IPS-NIHi11 (cell line): ENCODE results near the gene C1RL.

Experiments
- DNase-seq: peaks from one replicate; pipeline ENCODE4 v3.0.0; 2012; ENCODE audit warnings: mixed read lengths, low spot score

The C1RL gene, protein sequence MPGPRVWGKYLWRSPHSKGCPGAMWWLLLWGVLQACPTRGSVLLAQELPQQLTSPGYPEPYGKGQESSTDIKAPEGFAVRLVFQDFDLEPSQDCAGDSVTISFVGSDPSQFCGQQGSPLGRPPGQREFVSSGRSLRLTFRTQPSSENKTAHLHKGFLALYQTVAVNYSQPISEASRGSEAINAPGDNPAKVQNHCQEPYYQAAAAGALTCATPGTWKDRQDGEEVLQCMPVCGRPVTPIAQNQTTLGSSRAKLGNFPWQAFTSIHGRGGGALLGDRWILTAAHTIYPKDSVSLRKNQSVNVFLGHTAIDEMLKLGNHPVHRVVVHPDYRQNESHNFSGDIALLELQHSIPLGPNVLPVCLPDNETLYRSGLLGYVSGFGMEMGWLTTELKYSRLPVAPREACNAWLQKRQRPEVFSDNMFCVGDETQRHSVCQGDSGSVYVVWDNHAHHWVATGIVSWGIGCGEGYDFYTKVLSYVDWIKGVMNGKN

DNA sequence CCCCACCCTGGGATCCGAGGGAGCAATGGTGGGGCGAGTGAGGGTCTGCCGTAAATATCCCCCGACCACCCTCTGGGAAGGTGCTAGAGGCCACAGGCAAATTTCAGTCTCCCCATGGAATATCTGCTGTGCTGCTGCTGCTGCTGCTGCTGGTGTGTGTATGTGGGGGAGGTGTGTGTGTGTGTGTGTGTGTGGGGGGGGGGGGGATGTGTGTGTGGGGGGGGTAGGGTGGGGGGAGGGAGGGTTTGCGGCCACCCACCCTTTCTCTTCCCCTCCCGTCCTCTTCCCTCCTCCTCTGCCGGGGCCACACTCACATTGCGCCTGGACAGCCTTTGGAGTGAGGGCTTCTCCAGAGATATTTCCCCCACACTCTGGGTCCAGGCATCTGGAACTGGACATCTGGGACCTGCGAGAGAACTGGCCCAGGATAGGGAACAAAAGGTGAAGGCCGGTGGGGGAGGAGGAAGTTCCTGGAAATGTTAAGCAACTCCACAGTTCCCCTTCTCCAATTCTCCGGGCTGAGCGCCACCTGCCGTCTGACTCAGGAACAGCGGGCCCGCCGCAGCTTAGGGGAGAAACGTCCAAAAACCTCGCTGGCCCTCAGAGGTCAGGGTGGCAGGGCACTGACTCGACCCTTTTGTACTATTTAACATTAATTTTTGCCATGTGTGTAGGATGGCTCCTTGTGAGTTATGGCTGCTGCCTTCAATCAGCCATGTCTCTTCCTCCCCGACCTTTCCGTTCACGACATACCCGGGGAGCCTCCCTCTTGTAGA lies at the start of gene C1RL:
C1RL (minus strand) TSS at position 419 of the 776 bp plus-strand sequence; CDS start at position 385, 34 bp downstream.
- DNase-seq: peak; percentile 84

DNA sequence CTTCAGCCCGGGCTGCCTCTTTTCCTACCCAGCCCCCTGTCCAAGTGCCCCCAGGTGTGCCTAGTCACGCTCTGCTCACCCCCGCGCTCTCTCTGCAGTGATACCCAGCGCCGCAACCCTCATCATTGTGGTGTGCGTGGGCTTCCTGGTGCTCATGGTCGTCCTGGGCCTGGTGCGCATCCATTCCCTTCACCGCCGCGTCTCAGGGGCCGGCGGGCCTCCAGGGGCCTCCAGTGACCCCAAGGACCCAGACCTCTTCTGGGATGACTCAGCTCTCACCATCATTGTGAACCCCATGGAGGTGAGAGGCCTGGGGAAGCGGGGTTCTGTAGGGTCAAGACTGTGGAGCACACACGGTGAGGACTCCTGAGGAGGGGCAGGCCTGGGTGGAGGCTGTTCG lies 48.4 kb upstream of the C1RL start:
- no peak for DNase-seq

DNA sequence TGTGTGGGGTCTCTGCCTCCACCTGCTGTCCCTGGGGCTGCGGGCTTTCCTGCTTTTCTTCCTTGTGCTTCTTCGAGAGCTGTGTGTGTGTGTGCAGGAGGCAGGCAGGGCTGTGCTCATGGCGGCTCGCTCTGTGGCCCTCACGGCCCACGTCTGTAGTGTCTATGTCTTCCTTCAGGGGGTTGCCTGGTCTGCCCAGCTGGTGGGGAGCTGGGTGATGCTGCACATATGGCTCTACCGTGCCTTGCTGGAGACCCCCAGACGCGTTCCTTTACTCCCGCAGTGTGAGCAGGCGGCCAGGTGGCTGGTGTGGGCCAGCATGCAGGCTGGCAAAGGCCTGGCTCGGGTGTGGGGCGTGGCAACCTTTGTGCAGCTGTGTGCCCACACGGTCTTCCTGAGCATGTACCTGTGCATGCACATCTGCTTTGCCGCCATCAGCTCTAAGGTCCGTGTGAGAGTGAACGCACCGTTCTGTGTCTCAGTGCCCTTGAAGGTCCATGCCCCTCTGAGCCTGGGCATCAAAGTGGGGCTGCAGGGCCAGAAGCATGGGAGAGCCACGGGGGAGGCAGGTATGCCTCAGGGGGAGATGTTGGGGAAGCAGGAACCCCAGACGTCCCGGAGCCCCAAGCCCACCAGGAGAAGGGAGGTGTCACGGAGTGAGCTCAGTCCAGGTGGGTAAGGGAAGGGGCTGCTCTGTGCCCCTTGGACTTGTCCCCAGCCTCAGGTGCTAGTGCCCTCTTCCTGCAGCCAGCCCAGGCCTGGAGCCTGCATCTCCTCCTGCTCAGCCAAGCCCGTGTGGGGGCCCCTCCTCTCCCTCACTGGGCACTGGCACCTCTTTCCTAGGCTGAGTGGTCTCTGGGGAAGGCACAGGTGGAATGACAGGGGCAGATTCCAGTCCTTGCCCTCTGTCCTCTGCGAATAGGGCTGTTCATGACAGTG lies 47.5 kb upstream of the C1RL start:
- DNase-seq: no peak

DNA sequence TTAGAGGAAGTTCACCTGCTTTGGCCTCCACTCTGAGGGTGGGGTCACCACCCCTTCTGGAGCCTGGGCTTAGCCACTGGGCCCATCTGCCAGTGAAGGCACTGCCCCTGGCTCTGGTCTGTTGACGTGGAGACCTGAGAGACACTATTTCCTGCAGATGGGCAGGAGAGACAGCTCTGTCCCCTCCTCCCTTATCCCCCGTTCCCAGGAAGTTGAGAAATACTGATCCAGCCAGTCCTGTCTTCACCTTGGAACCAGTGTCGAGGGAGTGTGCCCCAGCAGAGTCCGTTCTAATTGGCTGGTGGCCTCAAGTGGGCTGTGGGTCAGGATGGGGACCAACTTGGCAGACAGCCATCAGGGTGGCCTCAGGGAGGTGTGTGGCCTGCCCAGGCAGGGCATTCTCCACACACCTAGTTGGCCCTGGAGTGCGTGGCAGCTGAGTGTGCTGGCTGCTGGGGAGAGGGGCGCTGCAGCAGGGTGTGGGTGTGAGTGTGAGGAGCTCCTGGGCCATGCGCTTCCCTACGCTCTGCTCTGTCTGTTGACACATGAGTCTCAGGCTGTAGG lies 46.5 kb upstream of the C1RL start:
- no peak for DNase-seq

DNA sequence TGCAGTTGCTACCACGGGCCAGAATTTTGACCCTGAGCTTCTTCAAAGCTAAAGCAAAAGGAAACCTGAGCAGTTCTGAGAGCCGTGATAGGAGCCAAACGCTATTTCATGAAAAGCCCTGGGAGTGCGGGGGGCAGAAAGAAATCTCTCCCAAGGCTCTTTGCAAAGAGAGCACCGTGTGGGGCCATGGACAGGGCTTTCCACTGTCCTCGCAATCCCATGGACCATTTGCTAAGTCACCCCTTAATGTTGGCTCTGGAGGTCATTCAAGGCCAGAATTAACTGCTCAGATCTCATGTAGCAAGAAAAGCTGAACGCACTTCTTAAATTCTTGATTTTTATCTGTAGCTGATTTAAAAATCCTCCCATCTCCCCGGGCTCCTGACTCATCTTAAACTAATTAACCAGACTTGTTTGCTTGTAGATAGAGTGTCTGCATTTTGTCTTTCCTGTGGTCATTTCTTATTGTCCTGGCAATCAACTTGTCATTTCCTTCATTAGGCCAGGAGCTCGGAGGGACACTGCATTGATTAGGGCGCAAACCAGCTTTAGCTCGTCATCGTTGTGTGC lies 46.0 kb upstream of the C1RL start:
- no peak for DNase-seq

DNA sequence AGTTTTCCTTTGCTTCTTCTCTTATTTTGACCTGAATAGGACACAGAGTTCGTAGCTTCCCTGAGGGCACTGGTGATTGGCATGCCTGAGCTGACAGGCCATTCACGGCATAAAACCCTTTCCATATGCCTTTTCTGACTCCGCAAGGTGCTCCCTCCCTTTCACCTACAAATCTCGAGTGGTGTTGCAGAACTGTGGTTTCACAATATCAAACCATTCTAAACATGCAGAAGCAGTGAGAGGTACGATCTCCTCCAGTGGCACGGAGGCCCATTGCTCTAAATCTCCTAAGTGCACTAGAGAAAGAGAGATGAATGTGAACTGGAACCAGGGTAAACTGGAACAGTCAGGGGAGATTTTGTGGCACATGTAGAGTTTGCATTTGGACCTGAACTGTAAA lies 45.0 kb upstream of the C1RL start:
- no peak for DNase-seq

DNA sequence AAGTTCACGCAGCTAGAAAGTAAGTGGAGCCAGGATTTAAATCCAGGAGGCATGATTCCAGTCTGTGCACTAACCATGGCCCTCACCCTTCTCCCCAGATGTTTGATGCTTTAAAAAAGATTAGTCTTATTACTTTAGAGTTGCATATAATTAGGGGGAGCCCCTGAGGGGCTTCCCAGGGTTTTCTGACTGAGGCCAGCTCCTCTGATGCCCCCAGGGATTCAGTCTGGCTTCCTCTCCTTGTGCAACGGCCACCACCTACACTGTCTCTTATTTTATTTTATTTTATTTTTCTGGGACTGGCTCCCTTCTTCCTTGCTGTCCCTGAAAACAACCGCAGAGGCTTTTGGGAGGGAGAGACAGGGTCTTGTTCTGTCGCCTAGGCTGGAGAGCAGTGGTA lies 43.8 kb upstream of the C1RL start:
- DNase-seq: no peak

DNA sequence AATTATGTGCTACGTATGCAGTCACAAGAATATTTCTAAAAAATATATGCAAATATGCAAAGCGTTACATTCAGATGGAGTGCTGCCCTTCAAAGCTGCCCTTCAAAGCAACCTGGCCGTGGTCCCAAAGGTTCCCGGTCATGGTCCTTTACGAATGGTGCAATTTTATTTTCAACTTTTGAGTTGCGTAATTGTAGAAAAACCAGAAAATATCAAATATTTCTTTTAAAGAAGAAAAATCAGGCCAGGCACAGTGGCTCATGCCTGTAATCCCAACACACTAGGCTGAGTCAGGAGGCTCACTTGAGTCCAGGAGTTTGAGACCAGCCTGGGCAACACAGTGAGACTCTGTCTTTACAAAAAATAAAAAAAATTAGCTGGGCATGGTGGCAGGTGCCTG lies 42.5 kb upstream of the C1RL start:
- DNase-seq: no peak

DNA sequence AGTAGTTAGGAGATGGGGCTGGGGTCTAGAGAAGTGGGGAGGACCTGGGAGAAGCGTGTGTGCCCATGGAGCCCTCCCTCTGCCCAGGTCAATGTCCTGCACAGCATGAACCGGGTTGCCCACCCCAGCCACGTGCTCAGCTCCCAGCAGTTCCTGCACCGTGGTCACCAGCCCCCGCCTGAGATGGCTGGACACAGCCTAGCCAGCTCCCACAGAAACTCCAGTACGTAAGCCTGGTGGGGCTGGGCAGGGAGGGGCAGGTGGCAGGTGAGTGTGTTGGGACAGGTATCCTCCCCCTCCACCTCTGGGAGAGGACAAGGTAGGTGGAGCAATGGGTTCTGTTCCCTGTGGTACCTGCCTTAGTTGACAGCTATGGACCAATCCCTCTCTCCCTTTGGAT lies 41.8 kb upstream of the C1RL start:
- DNase-seq: no peak

DNA sequence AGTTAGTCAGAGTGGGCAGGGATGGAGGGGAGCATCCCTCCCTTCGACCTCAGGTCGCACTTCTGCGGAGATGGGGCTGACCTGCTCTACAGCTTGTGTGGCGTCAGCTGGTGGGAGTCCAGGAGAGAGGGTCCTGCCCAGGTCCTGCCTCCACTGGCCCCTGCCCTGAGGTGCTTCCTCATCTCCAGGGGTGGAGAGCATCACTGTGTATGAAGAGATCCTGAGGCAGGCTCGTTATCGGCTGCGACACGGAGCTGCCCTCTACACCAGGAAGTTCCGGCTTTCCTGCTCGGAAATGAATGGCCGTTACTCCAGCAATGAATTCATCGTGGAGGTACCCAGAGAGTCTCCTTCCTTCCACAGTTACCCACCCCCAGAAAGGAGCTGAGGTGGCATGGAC lies 41.3 kb upstream of the C1RL start:
- no peak for DNase-seq

DNA sequence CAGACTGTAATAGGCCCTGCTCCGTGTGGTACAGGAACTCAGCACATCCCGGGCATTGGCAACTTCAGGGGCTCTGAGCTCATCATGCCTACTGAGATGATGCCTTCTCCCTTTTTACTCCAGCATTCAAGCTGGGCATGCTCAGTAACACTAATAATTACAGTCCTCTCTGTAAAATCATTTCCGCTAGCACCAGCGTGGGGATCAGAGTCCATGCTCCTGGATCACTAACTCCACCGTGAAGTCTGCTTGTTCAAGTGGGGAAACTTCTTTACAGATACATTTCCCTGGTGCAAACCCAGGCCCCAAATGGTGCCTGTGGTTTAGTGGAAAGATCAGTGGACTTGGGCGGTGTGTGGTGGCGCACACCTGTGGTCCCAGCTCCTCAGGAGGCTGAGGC lies 37.9 kb upstream of the C1RL start:
- DNase-seq: no peak

DNA sequence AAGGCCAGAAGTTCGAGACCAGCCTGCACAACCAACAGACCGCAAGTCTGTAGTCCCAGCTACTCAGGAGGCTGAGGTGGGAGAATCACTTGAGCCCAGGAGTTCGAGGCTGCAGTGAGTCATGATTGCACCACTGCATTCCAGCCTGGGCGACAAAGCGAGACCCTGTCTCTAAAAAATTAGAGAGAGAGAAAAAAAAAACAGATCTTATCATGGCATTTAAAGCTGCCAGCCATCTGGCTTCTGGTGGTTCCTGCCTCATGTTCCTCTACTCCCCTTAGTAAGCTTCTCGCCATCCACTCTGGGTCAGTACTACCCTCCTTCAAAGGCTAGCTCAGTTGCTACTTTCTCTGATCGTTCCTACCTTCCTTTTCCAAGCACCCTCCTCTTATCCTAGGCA lies 37.2 kb upstream of the C1RL start:
- DNase-seq: no peak

DNA sequence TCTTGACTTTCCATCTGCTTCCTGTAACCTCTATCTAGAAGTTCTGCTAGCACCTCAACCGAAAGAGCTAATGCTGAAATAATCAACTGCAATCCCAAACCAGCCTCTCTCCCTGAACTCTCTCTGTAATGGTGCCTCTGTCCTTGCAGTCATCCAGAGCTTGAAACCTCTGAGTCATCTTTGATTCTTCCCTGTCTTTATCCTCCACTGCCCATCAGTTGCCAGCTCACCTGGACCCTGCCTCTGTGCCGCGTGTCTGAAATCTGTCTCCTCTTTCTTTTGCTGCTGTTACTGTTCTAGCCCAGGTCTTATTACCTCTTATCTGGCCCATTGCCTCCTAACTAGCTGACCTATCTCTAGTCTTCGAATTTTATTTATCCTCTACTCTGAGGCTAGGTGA lies 36.7 kb upstream of the C1RL start:
- DNase-seq: no peak

DNA sequence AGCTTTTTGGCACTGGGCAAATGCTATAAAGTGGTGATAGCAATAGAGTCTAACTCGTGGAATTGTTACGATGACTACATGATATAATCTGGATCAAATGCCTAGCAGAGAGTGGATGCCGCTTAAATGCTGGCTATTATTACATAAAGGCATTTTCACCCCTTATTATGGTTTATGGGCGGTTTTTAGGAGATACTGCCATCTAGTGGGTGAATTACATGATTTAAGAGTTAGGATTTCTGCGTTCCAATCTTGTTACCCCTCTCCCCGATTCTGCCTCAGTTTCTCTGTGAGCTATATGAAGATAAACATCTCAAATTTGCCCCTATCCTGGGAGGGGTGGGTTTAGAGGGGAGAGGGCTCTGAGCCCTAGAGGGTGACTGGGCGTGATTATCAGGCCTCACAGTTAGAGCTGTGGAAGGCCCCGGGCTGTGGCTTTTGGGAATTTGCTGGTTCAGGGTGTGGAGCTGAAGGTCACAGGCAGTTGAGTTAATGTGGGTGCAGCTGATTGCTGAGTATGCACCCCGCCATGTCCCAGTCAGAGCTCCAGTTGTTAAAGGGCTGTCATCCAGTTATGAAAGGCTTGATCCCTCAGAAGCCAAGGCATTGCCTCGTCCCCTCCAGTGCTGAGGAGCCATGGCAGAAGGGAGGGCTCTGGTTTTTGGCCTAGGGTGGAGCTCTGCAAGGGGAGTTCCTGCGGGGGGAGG lies 35.6 kb upstream of the C1RL start:
- DNase-seq: peak; percentile 66

DNA sequence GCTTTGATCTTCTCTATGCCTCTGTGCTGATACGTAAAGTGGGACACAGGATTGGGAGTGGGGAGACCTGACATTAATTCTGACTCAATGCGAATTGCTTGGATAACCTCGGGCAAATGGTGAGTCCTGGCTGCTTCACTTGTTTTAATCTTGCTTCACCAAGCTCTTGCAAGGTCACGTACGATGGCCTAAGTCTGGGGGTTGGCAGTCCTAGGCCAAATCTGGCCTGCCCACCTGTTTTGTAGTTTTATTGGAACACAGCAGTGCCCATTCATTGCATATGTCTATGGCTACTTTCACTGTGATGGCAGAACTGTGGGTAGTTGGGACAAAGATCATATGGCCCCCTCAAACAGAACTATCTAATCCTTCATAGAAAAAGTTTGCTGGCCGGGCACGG lies 34.5 kb upstream of the C1RL start:
- DNase-seq: no peak

DNA sequence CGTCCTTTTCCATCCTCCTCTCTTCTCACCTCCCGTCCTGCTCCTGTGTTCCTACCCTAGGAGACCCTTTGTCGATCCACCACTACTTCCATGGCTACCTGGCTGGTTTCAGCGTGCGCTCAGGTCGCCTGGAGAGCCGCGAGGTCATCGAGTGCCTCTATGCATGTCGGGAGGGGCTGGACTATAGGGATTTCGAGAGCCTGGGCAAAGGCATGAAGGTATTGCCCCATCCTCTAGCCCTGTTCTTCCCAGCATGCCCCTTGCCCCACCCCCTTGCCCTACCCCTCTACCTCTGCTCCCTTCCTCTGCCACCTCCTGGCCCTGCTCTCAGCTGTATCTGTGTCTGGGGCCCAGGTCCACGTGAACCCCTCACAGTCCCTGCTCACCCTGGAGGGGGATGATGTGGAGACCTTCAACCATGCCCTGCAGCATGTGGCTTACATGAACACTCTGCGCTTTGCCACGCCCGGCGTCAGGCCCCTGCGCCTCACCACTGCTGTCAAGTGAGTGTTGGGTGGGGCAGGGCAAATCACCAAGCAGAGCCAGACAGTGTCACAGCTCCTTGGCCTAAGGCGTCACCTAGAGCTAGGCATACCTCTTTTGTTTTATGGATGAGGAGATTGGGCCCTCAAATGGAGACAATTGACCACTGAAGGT lies 33.9 kb upstream of the C1RL start:
- no peak for DNase-seq

DNA sequence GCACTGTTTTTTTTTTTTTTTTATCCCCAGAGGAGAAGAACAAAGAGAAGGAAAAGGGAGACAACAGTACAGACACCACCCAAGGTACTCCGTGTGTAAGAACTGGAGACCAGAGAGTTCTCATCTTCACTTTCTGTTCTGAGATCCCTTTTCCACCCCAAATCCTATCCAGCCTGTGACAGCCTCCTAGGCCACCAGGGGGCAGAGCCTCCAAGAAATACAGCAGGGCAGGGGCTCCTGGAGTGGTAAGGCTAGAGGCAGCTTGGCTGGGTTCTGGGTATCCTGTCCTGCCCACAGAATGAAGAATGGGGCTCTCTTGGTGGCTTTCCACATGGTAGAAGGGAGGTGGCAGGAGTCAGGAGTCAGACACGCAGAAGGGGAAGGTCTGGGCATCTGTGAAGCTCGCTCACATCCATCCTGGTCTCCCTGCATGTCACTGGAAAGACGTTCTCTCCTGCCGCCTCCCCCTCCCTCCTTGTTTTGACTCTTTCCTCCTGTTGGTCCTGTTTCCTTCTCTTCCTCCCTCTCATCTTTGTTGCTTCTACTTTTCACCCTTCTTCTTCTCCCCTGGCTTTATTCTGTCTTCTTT lies 33.1 kb upstream of the C1RL start:
- DNase-seq: peak; percentile 86

DNA sequence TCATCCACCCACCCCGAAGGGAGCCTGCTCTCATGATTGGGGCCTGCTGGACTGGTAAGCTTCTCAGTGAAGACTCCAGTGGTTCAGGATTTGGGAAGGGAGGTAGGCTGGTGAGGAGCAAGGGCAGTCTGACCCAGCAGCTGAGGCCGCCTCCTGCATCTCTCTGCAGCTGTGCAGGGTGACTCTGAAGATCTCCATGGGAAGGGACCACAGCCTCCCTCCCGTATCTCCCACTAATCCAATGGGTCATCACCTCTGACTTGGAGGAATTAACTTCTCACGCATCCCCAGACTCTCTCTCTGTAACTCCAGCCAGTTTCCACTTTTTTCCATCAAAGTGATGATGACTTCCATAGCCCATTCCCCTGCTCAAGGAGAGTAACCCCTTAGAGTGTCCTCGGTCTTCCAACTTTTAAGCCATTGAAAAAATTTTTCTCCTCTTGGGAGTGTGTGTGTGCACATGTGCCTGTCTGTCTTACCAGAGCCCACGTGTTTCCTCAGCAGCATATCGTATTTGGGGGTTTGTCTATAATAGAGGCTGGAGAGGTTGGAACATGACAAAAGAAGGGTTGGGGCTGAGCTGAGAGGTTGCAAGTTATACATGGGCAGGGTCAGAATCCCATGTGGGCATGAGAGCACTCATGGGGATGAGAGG lies 32.5 kb upstream of the C1RL start:
- no peak for DNase-seq

DNA sequence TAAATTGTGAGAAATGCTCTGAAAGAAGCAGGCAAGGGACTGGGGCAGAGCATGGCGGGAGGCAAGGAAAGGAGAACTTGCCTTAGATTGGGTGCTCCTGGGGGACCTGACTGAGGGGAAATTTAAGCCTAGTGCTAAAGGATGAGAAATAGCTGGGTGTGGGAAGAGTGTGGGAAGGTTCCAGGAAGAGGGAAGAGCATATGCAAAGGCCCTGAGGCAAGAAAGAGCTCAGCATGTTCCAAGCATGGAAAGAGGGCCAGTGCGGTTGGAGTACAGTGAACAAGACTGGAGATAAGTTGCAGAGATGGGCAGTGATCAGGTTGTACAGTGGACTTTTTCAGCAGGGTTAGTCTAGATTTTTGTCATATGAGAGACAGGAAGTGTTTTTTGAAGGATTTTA lies 30.2 kb upstream of the C1RL start:
- DNase-seq: no peak
